Lung (tissue), 12 donors: Measurements from ENCODE around the gene INSRR. TPM values are rescaled to one million over a fixed set of nuclear protein-coding genes. Genes with fewer than 3 reads are reported as not detected.

Experiments used
- ATAC-seq: fragments of 200-7000 bp; cut with Tn5 transposase; one replicate; pipeline ENCODE4 v1.9.1; 2020; ENCODE audit warnings: moderate number of reproducible peaks; ENCODE audit not compliant: insufficient read depth, low FRiP score
- DNase-seq, 3 donors: peaks; one replicate each; pipeline ENCODE4 v3.0.0-alpha.2; 2013 to 2017
- H3K27ac ChIP-seq, 2 donors: one replicate each; pipeline ENCODE4 v1.5.1; 2013; ENCODE audit warnings: mild to moderate bottlenecking in 2 of 2, moderate library complexity in 2 of 2, control low read depth in 1 of 2, inconsistent platforms in 1 of 2, low read depth in 1 of 2, low read length in 1 of 2
- H3K27me3 ChIP-seq, 3 donors: one replicate each; pipeline ENCODE4 v1.5.1; 2013; ENCODE audit warnings: low read length in 2 of 3; ENCODE audit not compliant: control insufficient read depth in 3 of 3, insufficient read depth in 3 of 3
- H3K36me3 ChIP-seq, 4 donors: one replicate each; pipeline ENCODE4 v1.5.1; 2013; ENCODE audit warnings: low read length in 4 of 4, mild to moderate bottlenecking in 1 of 4, moderate library complexity in 1 of 4; ENCODE audit not compliant: control insufficient read depth in 4 of 4, insufficient read depth in 4 of 4
- H3K4me1 ChIP-seq, 5 donors: one replicate each; pipeline ENCODE4 v1.5.1; 2013; ENCODE audit warnings: low read length in 5 of 5, mild to moderate bottlenecking in 2 of 5, moderate library complexity in 1 of 5; ENCODE audit not compliant: control insufficient read depth in 5 of 5, insufficient read depth in 5 of 5
- H3K4me3 ChIP-seq: one replicate; pipeline ENCODE4 v1.5.1; 2013; ENCODE audit warnings: mild to moderate bottlenecking, control low read depth, moderate library complexity
- H3K9ac ChIP-seq, 2 donors: one replicate each; pipeline ENCODE4 v1.5.1; 2013; ENCODE audit warnings: low read length in 2 of 2, control low read depth in 1 of 2; ENCODE audit not compliant: insufficient read depth in 1 of 2
- H3K9me3 ChIP-seq, 4 donors: one replicate each; pipeline ENCODE4 v1.5.1; 2013; ENCODE audit warnings: low read length in 3 of 4, mild to moderate bottlenecking in 1 of 4, moderate library complexity in 1 of 4; ENCODE audit not compliant: control insufficient read depth in 4 of 4, insufficient read depth in 3 of 4
- WGBS, 2 donors: extraction: QIAGEN DNeasy Blood & Tissue Kit; methylation state at CpG; one replicate each; pipeline ENCODE4 v1.1.7; 2013; 5-methylcytosine and 5-hydroxymethylcytosine counted together
- polyA plus RNA-seq, 2 donors: library from polyadenylated mRNA; stranded (reverse); fragments of 200-250 nt; gene quantifications; one replicate each; pipeline ENCODE4 v1.2.1, GENCODE V29; 2013
- total RNA-seq, 2 donors: library from RNA; depleted of rRNA in 1 of 2; stranded (reverse); fragments of >200 nt in 1 of 2; gene quantifications; one replicate each; pipeline ENCODE4 v1.2.1, GENCODE V29; 2014 to 2021
- TF ChIP-seq, protein P1 (sequence below): IDR thresholded peaks from 2 replicates; pipeline ENCODE4 v1.5.1; 2012; ENCODE audit warnings: mild to moderate bottlenecking; ENCODE audit errors: control extremely low read depth, extremely low read depth
- donor health status: control.
- donor health status: control.
- donor health status: Bipolar disorder and iron deficiency.
- donor health status: healthy.
- donor health status: DM: yes; HTN: yes; CAD: no.

The INSRR gene
- total and polyA plus RNA-seq, 4 donors, result not detected

DNA sequence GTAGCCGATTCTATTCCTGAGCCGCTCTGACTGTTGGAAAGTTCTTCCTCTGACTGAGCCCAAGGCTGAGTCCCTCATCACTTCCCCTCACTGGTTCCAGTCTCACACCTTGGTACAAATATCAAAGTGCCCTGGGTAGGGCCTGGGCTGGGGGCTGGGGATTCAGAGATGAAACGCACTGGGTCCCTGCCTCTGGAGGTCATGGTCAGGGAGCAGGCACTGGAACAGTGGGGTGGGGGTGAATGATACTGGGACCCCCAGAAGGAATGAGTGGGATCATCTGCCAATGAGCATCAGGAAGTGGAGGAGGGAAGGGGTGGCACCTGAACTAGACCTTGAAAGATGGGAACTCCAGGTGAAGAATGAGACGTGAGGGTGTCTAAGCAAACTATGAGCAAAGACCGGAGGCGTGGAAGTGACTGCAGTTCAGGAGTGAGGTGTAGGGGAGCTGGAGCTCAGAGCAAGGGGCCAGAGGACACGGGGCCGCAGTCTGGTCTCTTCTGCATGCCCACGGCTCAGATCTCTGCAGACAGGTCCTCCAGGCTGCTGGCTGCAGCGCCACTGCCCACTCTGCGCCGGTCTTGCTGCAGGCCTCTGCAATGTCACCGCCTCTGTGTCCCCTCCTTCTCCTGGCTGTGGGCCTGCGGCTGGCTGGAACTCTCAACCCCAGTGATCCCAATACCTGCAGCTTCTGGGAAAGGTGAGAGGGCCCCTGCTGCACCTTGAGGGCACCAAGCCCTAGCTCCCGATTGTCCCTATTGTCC lies 44.6 kb upstream of the INSRR start:
- peaks cover 0 to 18% (median 11%) of the 10 kb centered on the region in 4 donors for H3K36me3 ChIP-seq
- 72 to 86% methylated on average over 15 of the region's 15 CpGs for WGBS, 2 donors
- H3K9ac ChIP-seq, result no peak overlapping the region
- ATAC-seq (no peak), DNase-seq (no peak)
- no peak overlapping the region for H3K4me3 ChIP-seq
- peaks cover 0 to 21% (median 0%) of the 10 kb centered on the region in 3 donors for H3K27me3 ChIP-seq
- H3K27ac ChIP-seq, result no peak overlapping the region
- no peaks in the 10 kb centered on the region for H3K9me3 ChIP-seq
- TF ChIP-seq, protein P1, sequence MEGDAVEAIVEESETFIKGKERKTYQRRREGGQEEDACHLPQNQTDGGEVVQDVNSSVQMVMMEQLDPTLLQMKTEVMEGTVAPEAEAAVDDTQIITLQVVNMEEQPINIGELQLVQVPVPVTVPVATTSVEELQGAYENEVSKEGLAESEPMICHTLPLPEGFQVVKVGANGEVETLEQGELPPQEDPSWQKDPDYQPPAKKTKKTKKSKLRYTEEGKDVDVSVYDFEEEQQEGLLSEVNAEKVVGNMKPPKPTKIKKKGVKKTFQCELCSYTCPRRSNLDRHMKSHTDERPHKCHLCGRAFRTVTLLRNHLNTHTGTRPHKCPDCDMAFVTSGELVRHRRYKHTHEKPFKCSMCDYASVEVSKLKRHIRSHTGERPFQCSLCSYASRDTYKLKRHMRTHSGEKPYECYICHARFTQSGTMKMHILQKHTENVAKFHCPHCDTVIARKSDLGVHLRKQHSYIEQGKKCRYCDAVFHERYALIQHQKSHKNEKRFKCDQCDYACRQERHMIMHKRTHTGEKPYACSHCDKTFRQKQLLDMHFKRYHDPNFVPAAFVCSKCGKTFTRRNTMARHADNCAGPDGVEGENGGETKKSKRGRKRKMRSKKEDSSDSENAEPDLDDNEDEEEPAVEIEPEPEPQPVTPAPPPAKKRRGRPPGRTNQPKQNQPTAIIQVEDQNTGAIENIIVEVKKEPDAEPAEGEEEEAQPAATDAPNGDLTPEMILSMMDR, result no peak
- peaks cover 0 to 58% (median 33%) of the 10 kb centered on the region in 5 donors for H3K4me1 ChIP-seq

DNA sequence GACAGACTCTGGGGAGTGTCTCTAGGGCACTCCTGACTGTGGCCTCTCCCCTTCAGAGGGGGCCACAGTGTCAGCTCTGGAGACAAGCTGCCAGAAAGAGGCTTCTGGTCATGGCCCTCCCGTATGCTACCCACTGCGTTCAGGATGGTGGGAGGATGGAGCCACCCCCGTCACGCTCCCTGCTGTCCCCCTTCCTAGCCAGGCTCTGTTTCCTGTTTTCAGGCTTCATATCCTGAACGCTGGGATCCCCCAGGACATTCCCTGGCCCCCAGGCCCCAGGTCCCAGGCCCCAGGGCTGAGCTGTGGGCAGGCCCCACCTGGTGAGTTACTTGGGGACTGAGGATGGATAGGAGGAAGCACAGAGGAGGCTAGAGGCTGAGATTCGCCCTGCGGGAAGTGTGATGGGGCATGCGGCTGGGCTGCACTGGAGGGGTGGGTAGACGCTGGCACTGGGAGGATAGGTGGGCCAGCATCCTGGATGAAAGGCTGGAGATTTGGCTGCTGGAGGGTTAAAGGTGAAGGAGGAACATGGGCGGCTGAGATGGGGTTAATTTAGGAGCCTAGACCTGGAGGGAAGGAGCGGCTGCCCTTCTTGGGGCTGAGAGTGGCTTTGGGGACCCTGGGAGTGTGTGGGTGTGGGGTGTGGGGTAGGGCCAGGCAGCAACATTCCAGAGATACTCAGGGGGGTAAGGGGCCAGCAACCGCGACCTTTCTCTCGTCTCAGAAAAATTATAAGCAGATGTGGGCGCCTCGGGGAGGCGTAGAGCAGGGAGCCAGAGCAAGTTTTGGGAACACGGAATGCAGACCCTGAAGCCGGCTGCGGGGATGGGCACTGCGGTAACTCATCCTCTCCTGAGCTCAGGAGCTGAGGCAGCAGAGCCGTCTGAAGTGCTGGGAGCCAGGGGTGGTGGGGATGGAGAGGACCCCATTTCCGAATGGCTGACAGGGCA lies 43.3 kb upstream of the INSRR start:
- H3K27me3 ChIP-seq, result peaks cover 0 to 10% (median 0%) of the 10 kb centered on the region in 3 donors
- peaks cover 0 to 71% (median 37%) of the 10 kb centered on the region in 5 donors for H3K4me1 ChIP-seq

DNA sequence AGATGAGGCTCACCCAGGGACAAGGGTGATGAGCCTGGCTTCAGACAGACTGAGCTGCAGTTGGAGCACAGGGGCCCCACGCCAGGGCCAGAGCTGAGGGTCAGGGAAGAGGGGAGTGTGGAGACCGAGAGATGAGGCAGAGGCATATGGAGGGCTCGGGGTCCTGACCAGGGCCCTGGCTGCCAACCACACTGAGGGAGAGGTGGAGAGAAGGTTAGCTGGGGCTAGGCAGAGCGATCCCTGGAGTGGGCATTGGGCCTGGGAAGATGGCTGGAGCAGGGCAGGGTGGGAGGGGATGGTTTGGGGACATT lies 42.6 kb upstream of the INSRR start:
- Histone ChIP-seq H3K27ac (peak overlapping the region in 1 of 2 donors; percentile 3), H3K27me3 (peaks cover 0 to 3% (median 0%) of the 10 kb centered on the region in 3 donors), H3K9ac (no peak overlapping the region), H3K36me3 (peaks cover 0 to 6% (median 3%) of the 10 kb centered on the region in 4 donors), H3K4me3 (no peak overlapping the region), H3K9me3 (no peaks in the 10 kb centered on the region), H3K4me1 (peaks cover 0 to 74% (median 38%) of the 10 kb centered on the region in 5 donors)
- ATAC-seq (no peak), DNase-seq (no peak)
- TF ChIP-seq, protein P1, result no peak
- 90 to 95% methylated on average over 4 of the region's 4 CpGs for WGBS, 2 donors

More for the DNA sequence above, 43.3 kb upstream of the INSRR start:
- DNase-seq (no peak), ATAC-seq (no peak)
- Histone ChIP-seq H3K27ac (peak overlapping the region in 1 of 2 donors; percentile 8), H3K9ac (no peak overlapping the region), H3K36me3 (peaks cover 0 to 9% (median 9%) of the 10 kb centered on the region in 4 donors), H3K4me3 (no peak overlapping the region), H3K9me3 (no peaks in the 10 kb centered on the region)
- TF ChIP-seq, protein P1, result no peak
- 69 to 78% methylated on average over 21 to 23 of the region's 23 CpGs for WGBS, 2 donors
